IMR-90 (cell line): ENCODE data around the gene UBE2E2.

Experiments
- CTCF ChIP-seq: conservative IDR thresholded peaks from 2 replicates; pipeline ENCODE4 v1.5.1; 2012; ENCODE audit warnings: mild to moderate bottlenecking, low read depth, low read length, improper control_type of control experiment
- MAFK ChIP-seq: IDR thresholded peaks from 2 replicates; pipeline ENCODE4 v1.6.1; 2012; ENCODE audit warnings: low read depth, low read length, improper control_type of control experiment
- POLR2A ChIP-seq: IDR thresholded peaks from 2 replicates; pipeline ENCODE4 v1.6.1; 2012; ENCODE audit warnings: mild to moderate bottlenecking, low read depth, low read length
- RAD21 ChIP-seq: IDR thresholded peaks from 2 replicates; pipeline ENCODE4 v1.6.1; 2012; ENCODE audit warnings: low read length, improper control_type of control experiment

GRCh38 chr3:23241256-23241655 is 38.1 kb downstream of the UBE2E2 start:
- TF ChIP-seq MAFK (no peak), CTCF (no peak), RAD21 (no peak), POLR2A (no peak)
